ENCODE results near the gene GPR152. TPM values are rescaled to one million over a fixed set of nuclear protein-coding genes. Genes with fewer than 3 reads are reported as not detected.

Gene GPR152
- total and polyA plus RNA-seq, 2 of the 8 experiments (the other 6 are each of a cell fraction or from before 2014, with no cell fraction given) = not detected

DNA sequence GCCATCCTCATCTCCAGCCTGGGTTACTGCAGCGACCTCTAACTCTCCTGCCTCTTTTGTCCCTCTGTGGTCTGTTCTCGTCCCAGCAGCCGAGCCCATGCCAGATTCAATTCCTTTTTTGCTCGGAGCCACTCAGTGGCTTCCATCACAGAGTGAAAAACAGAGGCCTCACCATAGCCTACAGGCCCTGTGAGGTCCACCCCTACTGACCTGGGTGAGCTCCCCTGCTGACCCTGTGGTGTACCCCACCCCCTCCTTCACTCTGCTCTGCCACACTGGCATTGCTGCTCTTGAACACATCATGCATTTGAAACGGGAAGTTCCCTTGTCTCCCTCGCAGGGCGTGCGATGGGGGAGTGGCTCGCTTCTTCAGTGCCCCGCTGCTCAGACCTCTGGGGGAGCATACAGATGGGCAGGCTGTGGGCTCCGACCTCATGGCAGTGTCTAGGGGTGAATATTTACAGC lies 32.4 kb upstream of the GPR152 start:
- Histone ChIP-seq H3K36me3 (ENCODE audit: control insufficient read depth in 2 of 4, insufficient read depth in 4 of 4, low read length in 3 of 4) (peaks cover 0 to 3% (median 0%) of the 10 kb centered on the region in 4 experiments; a peak in 1 of 8 replicates), H4K20me1 (replicated peaks in 1 of 2; ENCODE audit: control insufficient read depth in 1 of 2, insufficient read depth in 2 of 2, low read length in 2 of 2) (peaks cover 0 to 6% of the 10 kb centered on the region in 2 experiments), H3K4me2 (ENCODE audit: insufficient read depth in 1 of 2, low read depth in 2 of 2, low read length in 2 of 2) (no peak overlapping the region; a peak in 1 of 4 replicates), H3K27ac (ENCODE audit: low read depth, low read length) (no peak overlapping the region), H3K27me3 (replicated peaks in 1 of 4; ENCODE audit: control insufficient read depth in 3 of 4, extremely low read depth in 1 of 4, insufficient read depth in 3 of 4, low read length in 3 of 4) (peaks cover 0 to 10% (median 9%) of the 10 kb centered on the region in 4 experiments; a peak in 6 of 7 replicates), H3K23ac (ENCODE audit: insufficient read length) (no peak overlapping the region), H4K91ac (replicated peaks; ENCODE audit: insufficient read length, low read length) (peak overlapping the region; percentile 35), H4K5ac (ENCODE audit: insufficient read length, low read depth, low read length) (no peak overlapping the region), H3K9me3 (ENCODE audit: insufficient read depth in 2 of 2, low read depth in 1 of 2, low read length in 1 of 2) (no peaks in the 10 kb centered on the region), H2AFZ (ENCODE audit: low read length) (no peak overlapping the region), H3K4me3 (ENCODE audit: extremely low read depth in 1 of 4, insufficient read depth in 2 of 4, low read depth in 3 of 4, low read length in 4 of 4) (no peak overlapping the region), H2BK20ac (ENCODE audit: low read length) (no peak overlapping the region), H4K8ac (ENCODE audit: extremely low read depth, insufficient read depth, low read length) (peak overlapping the region; percentile 68), H2BK5ac (ENCODE audit: low read depth, low read length) (no peak overlapping the region), H2BK120ac (replicated peaks; ENCODE audit: low read depth, low read length) (no peak overlapping the region), H2AK5ac (ENCODE audit: low read depth, low read length) (no peak overlapping the region), H3K56ac (replicated peaks; ENCODE audit: insufficient read length, low read depth, low read length) (no peak overlapping the region), H3K9ac (replicated peaks in 1 of 4; ENCODE audit: extremely low read depth in 1 of 4, low read depth in 3 of 4, low read length in 3 of 4) (no peak overlapping the region; a peak in 1 of 7 replicates), H2BK15ac (ENCODE audit: low read length) (no peak overlapping the region), H3K4me1 (replicated peaks in 1 of 4; ENCODE audit: control insufficient read depth in 3 of 4, insufficient read depth in 4 of 4, low read length in 3 of 4) (peaks cover 0 to 3% (median 3%) of the 10 kb centered on the region in 4 experiments; a peak in 3 of 7 replicates), H3K79me2 (ENCODE audit: control insufficient read depth in 1 of 2, insufficient read depth in 2 of 2, low read length in 2 of 2) (no peaks in the 10 kb centered on the region), H3K79me1 (ENCODE audit: low read depth, low read length) (no peaks in the 10 kb centered on the region), H3K23me2 (ENCODE audit: low read depth, low read length) (no peaks in the 10 kb centered on the region), H3K4ac (replicated peaks; ENCODE audit: insufficient read length, low read depth, low read length) (no peak overlapping the region), H3K18ac (ENCODE audit: extremely low read depth, low read length) (no peak overlapping the region), H3K14ac (ENCODE audit: insufficient read length) (no peak overlapping the region), H2BK12ac (ENCODE audit: low read depth, low read length) (no peak overlapping the region)
- CTCF ChIA-PET (ENCODE audit: partially characterized antibody) = interaction anchor here (1.0 to 1.4 kb wide), 2 partner anchors 10 to 139 kb away, joined by 3 read pairs; no protein-coding TSS in a partner anchor
- POLR2A ChIA-PET (ENCODE audit: partially characterized antibody) = interaction anchor here (1.1 to 2.1 kb wide), 2 partner anchors 16 to 20 kb away, joined by 3 to 7 read pairs; partner anchors contain the start of gene TMEM134
- FAIRE-seq = no peak
- DNase-seq (ENCODE audit: low read depth in 1 of 2, low spot score in 2 of 2) = no peak
- WGBS, 2 experiments (ENCODE audit: extremely low coverage in 1 of 2, insufficient coverage in 1 of 2, insufficient read length in 1 of 2, insufficient replicate concordance in 2 of 2, low coverage in 1 of 2, low lambda C conversion rate in 2 of 2, missing lambda C conversion rate in 1 of 2) = 93% methylated on average over 11 of the region's 11 CpGs; no CpG with 5 or more reads in 1 of the 2 experiments
- no peak for TF ChIP-seq EP300 (IDR thresholded peaks at IDR 0.05; ENCODE audit: borderline replicate concordance in 1 of 2, low read depth in 2 of 2, low read length in 2 of 2)
- no peak for TF ChIP-seq RBBP5 (IDR thresholded peaks at IDR 0.05; ENCODE audit: borderline replicate concordance, low read depth, low read length)
- TF ChIP-seq RXRA (IDR thresholded peaks at IDR 0.05; ENCODE audit: insufficient read depth, low read depth, low read length) = no peak
- TF ChIP-seq SP4 (IDR thresholded peaks at IDR 0.05; ENCODE audit: low read length) = no peak
- no peak for TF ChIP-seq KDM5A (IDR thresholded peaks at IDR 0.05; ENCODE audit: low read length)
- TF ChIP-seq, protein P1, sequence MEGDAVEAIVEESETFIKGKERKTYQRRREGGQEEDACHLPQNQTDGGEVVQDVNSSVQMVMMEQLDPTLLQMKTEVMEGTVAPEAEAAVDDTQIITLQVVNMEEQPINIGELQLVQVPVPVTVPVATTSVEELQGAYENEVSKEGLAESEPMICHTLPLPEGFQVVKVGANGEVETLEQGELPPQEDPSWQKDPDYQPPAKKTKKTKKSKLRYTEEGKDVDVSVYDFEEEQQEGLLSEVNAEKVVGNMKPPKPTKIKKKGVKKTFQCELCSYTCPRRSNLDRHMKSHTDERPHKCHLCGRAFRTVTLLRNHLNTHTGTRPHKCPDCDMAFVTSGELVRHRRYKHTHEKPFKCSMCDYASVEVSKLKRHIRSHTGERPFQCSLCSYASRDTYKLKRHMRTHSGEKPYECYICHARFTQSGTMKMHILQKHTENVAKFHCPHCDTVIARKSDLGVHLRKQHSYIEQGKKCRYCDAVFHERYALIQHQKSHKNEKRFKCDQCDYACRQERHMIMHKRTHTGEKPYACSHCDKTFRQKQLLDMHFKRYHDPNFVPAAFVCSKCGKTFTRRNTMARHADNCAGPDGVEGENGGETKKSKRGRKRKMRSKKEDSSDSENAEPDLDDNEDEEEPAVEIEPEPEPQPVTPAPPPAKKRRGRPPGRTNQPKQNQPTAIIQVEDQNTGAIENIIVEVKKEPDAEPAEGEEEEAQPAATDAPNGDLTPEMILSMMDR (IDR thresholded peaks at IDR 0.05; ENCODE audit: control extremely low read depth in 1 of 3, insufficient read depth in 1 of 3, low read depth in 1 of 3, low read length in 3 of 3) = no peak
- TF ChIP-seq, protein P2, sequence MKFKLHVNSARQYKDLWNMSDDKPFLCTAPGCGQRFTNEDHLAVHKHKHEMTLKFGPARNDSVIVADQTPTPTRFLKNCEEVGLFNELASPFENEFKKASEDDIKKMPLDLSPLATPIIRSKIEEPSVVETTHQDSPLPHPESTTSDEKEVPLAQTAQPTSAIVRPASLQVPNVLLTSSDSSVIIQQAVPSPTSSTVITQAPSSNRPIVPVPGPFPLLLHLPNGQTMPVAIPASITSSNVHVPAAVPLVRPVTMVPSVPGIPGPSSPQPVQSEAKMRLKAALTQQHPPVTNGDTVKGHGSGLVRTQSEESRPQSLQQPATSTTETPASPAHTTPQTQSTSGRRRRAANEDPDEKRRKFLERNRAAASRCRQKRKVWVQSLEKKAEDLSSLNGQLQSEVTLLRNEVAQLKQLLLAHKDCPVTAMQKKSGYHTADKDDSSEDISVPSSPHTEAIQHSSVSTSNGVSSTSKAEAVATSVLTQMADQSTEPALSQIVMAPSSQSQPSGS (IDR thresholded peaks at IDR 0.05; ENCODE audit: low read length) = no peak
- no peak for TF ChIP-seq SP2 (IDR thresholded peaks at IDR 0.05; ENCODE audit: low read length)

All from H1 (cell line).